AG09319 (cell line): ENCODE measurements around the gene BDH1.

Experiments used
- DNase-seq: peaks from one replicate; pipeline ENCODE4 v3.0.0-alpha.2; 2010; ENCODE audit warnings: low read depth; ENCODE audit errors: extremely low read depth
- CTCF ChIP-seq: IDR thresholded peaks from 2 replicates; pipeline ENCODE4 v1.5.1; 2011; ENCODE audit warnings: low read depth, mild to moderate bottlenecking, inconsistent platforms, low read length, moderate library complexity

Gene BDH1

DNA sequence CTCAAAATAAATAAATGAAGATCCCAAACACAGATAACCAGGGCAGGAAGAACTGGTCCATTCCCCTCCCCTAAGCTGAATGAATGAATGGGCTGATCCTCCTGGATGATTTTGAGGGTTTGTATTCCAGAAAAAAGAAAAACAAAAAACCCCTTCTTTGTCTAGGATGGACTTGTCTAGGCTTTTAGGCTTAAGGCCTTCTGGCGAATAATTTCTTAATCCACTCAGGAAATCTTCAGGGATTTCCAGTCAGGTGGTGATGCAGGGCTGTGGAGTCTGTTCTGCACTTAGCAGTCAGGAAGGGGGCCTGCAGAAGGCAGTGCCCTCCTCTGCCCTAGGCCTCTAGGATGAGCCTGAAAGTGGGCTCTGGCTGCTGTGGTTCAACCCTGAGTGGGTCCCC is 52.1 kb downstream of the BDH1 start:
- no peak for DNase-seq
- TF ChIP-seq CTCF: no peak

DNA sequence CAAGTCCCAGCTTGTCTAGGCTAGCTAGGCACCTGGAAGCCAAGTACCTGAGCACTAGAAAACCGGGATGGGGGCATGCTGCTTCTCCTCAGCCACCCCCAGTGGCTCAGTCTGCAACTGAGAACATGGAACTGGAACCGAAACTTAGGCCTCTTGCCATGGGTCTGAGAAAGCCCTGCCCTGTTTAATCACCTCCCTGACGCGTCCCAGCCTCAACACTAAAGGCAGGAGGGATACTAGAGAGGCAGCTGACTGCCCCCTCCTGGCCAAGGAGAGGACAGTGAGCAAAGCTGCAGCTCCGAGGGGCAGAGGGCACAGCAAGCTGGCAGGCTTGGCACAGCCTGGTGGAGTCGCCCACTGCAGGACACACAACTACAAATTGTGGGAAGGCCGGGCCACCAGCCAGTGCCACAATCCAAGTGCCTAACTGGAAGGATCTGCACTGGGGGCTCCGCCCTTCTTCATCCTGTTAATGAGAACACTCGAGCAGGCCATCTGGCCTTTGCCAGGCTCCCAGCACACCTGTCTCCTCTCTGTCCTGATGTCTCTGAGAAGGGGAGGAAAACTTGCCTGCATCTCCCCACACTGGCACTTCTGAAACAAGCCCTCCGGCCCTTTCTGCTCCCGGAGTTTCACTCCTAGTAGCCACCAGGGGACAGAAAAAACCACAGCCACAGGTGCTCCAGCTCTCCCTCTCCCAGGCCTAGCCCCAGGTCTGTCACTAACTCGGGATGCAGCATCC is 53.7 kb downstream of the BDH1 start:
- no peak for DNase-seq

GRCh38 chr3:197501496-197501878 is 54.3 kb downstream of the BDH1 start:
- no peak for DNase-seq

More for the DNA sequence above, 53.7 kb downstream of the BDH1 start:
- TF ChIP-seq CTCF: peak; percentile 45

DNA sequence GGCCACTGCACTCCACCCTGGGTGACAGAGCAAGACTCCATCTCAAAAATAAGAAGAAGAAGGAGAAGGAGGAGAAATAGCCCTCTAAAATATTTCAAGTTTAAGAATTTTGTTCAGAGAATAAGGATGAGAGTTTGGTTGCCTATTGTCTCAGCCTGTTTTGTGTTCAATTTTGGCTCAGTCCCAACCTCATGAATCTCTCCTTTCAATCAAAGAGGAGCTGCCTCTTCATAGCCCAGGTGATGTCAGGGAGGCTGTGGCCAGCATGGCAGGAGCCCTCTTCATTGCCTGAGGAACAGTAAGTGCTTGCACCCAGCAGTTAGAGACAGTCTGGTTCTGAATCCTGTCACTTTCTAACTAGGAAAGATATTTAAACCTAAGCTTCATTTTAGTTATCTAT is 55.0 kb downstream of the BDH1 start:
- DNase-seq: no peak
- no peak for TF ChIP-seq CTCF

More at GRCh38 chr3:197501496-197501878, 54.3 kb downstream of the BDH1 start:
- no peak for TF ChIP-seq CTCF

GRCh38 chr3:197499427-197499826 is 56.3 kb downstream of the BDH1 start:
- DNase-seq: no peak
- TF ChIP-seq CTCF: no peak

DNA sequence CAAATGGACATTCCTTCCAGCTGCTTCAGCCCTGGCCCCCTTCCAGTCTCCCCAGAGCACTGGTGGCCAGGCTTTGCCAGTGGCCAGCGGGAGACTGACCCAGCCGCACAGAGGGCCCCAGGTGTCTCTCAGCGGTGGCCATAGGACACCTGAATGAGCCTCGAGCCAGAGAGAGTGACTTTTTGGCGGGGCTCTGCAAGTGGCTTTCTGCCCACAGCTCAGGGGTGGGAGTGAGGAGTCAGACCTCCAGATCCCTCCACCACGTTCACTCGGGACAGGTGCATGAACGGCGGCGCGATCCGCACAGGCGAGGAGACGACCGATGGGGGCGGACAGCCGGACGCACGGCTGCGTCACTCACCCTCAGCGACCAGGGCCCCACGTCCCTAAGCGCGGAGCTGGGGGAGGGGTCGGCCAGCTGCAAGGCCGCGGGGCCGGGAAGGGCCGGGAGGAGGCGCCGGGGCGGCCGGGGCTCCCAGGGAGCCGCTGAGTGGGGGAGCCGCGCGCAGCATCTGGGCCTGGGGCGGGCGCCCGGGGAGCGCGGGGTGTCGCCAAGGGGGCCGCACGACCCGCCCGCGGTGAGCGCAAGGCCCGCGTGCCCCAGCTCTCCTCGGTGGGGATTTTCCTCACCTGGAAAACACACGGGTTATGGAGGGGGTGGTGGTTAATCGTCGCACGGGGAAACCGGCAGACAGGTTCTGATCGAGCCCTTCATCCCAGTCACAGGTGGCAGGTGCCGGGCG is 57.1 kb downstream of the BDH1 start:
- no peak for DNase-seq
- TF ChIP-seq CTCF: no peak

- DNase-seq: no peak
- no peak for TF ChIP-seq CTCF
Measured at GRCh38 chr3:197496746-197497125, 59.0 kb downstream of the BDH1 start.
